Measurements from ENCODE around the gene PRRG4. TPM values are rescaled to one million over a fixed set of nuclear protein-coding genes. Genes with fewer than 3 reads are reported as not detected.

The PRRG4 gene
- total and polyA plus RNA-seq, 2 of the 13 experiments (the other 11 are each of a cell fraction or from before 2014, with no cell fraction given) = 0.24 to 0.95 TPM

GRCh38 chr11:32890843-32891656 lies 61.3 kb downstream of the PRRG4 start (continued):
- TF ChIP-seq ZSCAN5A (CRISPR knock-in tag; IDR thresholded peaks at IDR 0.05; ENCODE audit: borderline replicate concordance) = no peak
- no peak for TF ChIP-seq ERF (CRISPR knock-in tag; IDR thresholded peaks at IDR 0.05)
- no peak for TF ChIP-seq GABPB1 (CRISPR knock-in tag; IDR thresholded peaks at IDR 0.05)
- TF ChIP-seq ZNF747 (CRISPR knock-in tag; IDR thresholded peaks at IDR 0.05; ENCODE audit: borderline replicate concordance) = no peak
- TF ChIP-seq BHLHE40 (IDR thresholded peaks at IDR 0.05; ENCODE audit: low read length) = no peak
- TF ChIP-seq DMTF1 (CRISPR knock-in tag; IDR thresholded peaks at IDR 0.05) = no peak
- no peak for TF ChIP-seq ZNF33A (CRISPR knock-in tag; IDR thresholded peaks at IDR 0.05; ENCODE audit: borderline replicate concordance)
- no peak for TF ChIP-seq HDAC6 (IDR thresholded peaks at IDR 0.05; ENCODE audit: low read depth, low read length)
